ENCODE results near the gene ATP2B2. TPM values are rescaled to one million over a fixed set of nuclear protein-coding genes. Genes with fewer than 3 reads are reported as not detected.

Gene ATP2B2
- total and polyA plus RNA-seq, 10 of the 15 experiments (the other 5 are each of a cell fraction or from before 2014, with no cell fraction given): 0.04 TPM; not detected in 9

GRCh38 chr3:10495614-10496013 is 9.8 kb downstream of the ATP2B2 start (continued):
- TF ChIP-seq ZNF592 (IDR thresholded peaks at IDR 0.05) (no peak), CREB1 (IDR thresholded peaks at IDR 0.05; ENCODE audit: low read depth) (no peak), IKZF1 (conservative IDR thresholded peaks at IDR 0.05) (no peak), SRF (IDR thresholded peaks at IDR 0.05; ENCODE audit: low read depth in 2 of 2, low read length in 2 of 2) (no peak)

DNA sequence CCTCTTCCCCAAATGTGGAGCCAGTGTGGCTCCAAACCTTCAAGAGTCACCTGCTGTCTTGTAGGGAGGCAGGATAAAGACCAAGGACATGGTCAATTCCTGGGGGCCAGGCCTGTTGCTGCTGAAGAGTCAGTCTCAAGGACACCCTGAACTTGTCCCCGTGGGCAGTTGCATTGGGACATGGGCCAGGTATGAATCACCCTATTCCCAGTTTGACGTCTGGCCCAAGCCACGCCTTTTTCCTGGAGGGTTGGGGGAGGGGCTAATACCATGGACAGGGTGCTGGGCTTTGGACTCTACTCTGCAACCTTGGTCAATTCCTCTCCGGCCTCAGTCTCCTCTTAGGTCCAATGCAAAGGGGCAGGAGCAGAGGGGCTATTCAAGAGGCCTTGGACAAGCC is 10.4 kb downstream of the ATP2B2 start:
- no peak overlapping the region for H3K9ac ChIP-seq (ENCODE audit: control insufficient read depth, insufficient read depth, low read length)
- no peaks in the 10 kb centered on the region for H3K79me2 ChIP-seq (ENCODE audit: control insufficient read depth, insufficient read depth, low read length)
- ChIA-PET SMC1A (ENCODE audit: uncharacterized antibody, unreplicated experiment) (no interaction called here), RAD21 (ENCODE audit: unreplicated experiment) (no interaction called here), POLR2A (no interaction called here), CTCF (no interaction called here)
- no peaks in the 10 kb centered on the region for H3K36me3 ChIP-seq (ENCODE audit: control insufficient read depth in 2 of 2, insufficient read depth in 2 of 2, low read length in 1 of 2)
- H2AFZ ChIP-seq (ENCODE audit: control insufficient read depth, low read depth, low read length): no peak overlapping the region
- ATAC-seq: no peak
- H3K4me2 ChIP-seq (ENCODE audit: control insufficient read depth, insufficient read depth): no peak overlapping the region
- BruUV-seq (replicated peaks): no TSS peak
- in situ Hi-C loops (cut with MboI): no loop called here
- no peak for DNase-seq (ENCODE audit: low read depth, low spot score)
- no peaks in the 10 kb centered on the region for H3K9me3 ChIP-seq (replicated peaks; ENCODE audit: control insufficient read depth, insufficient read depth, low read length)
- 2% methylated on average over 4 of the region's 4 CpGs for WGBS (ENCODE audit: insufficient coverage, insufficient replicate concordance, low lambda C conversion rate, missing lambda C conversion rate)
- FAIRE-seq: no peak
- intact Hi-C loops (cut with micrococcal nuclease; ENCODE audit: unreplicated experiment): no loop called here
- H4K20me1 ChIP-seq (ENCODE audit: control insufficient read depth, insufficient read depth): no peaks in the 10 kb centered on the region
- H3K27me3 ChIP-seq (replicated peaks in 1 of 2; ENCODE audit: control insufficient read depth in 2 of 2, insufficient read depth in 2 of 2, low read length in 1 of 2): peaks cover 0 to 2% of the 10 kb centered on the region in 2 experiments; a peak in 2 of 4 replicates
- no peaks in the 10 kb centered on the region for H3K4me1 ChIP-seq (ENCODE audit: control insufficient read depth, insufficient read depth, low read length)
- H3K4me3 ChIP-seq: no peak overlapping the region
- no peak overlapping the region for H3K27ac ChIP-seq (ENCODE audit: control insufficient read depth, insufficient read depth)
- TF ChIP-seq SIN3A (IDR thresholded peaks at IDR 0.05; ENCODE audit: low read depth, low read length) (no peak), CEBPB (IDR thresholded peaks at IDR 0.05; ENCODE audit: borderline replicate concordance in 1 of 2, low read depth in 2 of 2, low read length in 2 of 2) (no peak), PAX5 (IDR thresholded peaks at IDR 0.05; ENCODE audit: borderline replicate concordance, low read depth, low read length) (no peak), POLR2A (IDR thresholded peaks at IDR 0.05; ENCODE audit: low read depth, low read length) (no peak), PKNOX1 (IDR thresholded peaks at IDR 0.05) (no peak), KAT2A (conservative IDR thresholded peaks at IDR 0.05; ENCODE audit: control insufficient read depth, low read depth, low read length) (no peak), EGR1 (IDR thresholded peaks at IDR 0.05; ENCODE audit: borderline replicate concordance in 1 of 2, low read depth in 2 of 2, low read length in 2 of 2) (no peak), EP300 (IDR thresholded peaks at IDR 0.05; ENCODE audit: borderline replicate concordance in 1 of 2, control insufficient read depth in 1 of 2, low read depth in 2 of 2, low read length in 2 of 2) (no peak), SUPT20H (IDR thresholded peaks at IDR 0.05; ENCODE audit: borderline replicate concordance, control insufficient read depth, low read depth, low read length) (no peak)
- TF ChIP-seq, protein P1, sequence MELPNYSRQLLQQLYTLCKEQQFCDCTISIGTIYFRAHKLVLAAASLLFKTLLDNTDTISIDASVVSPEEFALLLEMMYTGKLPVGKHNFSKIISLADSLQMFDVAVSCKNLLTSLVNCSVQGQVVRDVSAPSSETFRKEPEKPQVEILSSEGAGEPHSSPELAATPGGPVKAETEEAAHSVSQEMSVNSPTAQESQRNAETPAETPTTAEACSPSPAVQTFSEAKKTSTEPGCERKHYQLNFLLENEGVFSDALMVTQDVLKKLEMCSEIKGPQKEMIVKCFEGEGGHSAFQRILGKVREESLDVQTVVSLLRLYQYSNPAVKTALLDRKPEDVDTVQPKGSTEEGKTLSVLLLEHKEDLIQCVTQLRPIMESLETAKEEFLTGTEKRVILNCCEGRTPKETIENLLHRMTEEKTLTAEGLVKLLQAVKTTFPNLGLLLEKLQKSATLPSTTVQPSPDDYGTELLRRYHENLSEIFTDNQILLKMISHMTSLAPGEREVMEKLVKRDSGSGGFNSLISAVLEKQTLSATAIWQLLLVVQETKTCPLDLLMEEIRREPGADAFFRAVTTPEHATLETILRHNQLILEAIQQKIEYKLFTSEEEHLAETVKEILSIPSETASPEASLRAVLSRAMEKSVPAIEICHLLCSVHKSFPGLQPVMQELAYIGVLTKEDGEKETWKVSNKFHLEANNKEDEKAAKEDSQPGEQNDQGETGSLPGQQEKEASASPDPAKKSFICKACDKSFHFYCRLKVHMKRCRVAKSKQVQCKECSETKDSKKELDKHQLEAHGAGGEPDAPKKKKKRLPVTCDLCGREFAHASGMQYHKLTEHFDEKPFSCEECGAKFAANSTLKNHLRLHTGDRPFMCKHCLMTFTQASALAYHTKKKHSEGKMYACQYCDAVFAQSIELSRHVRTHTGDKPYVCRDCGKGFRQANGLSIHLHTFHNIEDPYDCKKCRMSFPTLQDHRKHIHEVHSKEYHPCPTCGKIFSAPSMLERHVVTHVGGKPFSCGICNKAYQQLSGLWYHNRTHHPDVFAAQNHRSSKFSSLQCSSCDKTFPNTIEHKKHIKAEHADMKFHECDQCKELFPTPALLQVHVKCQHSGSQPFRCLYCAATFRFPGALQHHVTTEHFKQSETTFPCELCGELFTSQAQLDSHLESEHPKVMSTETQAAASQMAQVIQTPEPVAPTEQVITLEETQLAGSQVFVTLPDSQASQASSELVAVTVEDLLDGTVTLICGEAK (IDR thresholded peaks at IDR 0.05; ENCODE audit: borderline replicate concordance): no peak
